SU-DHL-6 (cell line): Measurements from ENCODE around the gene DPP9.

Experiments
- CTCF ChIP-seq: fragments of 200-600 bp; sonication (generic); IDR thresholded peaks from one replicate; pipeline ENCODE4 v1.5.1; 2017; ENCODE audit warnings: antibody characterized with exemption, mild to moderate bottlenecking, low read length, moderate library complexity; ENCODE audit not compliant: insufficient read depth, poor library complexity, severe bottlenecking
- EZH2phosphoT487 ChIP-seq: fragments of 200-600 bp; sonication (generic), shearing (Covaris generic); conservative IDR thresholded peaks from 2 replicates; pipeline ENCODE4 v1.6.1; 2018; ENCODE audit warnings: mild to moderate bottlenecking, antibody characterized with exemption, low read length, moderate library complexity, mixed read lengths

GRCh38 chr19:4754248-4754647 is 30.6 kb upstream of the DPP9 start:
- no peak for TF ChIP-seq CTCF
- no peak for TF ChIP-seq EZH2phosphoT487
